ENCODE data around the gene FGF6. TPM values are rescaled to one million over a fixed set of nuclear protein-coding genes. Genes with fewer than 3 reads are reported as not detected.
"Not testable (repeated sequence)": the region's sequence is repeated elsewhere in the genome, so short reads cannot be mapped to it uniquely, and the experiment has no call there.

Gene FGF6
- total RNA-seq, 1 donor from 2014 or later = not detected

DNA sequence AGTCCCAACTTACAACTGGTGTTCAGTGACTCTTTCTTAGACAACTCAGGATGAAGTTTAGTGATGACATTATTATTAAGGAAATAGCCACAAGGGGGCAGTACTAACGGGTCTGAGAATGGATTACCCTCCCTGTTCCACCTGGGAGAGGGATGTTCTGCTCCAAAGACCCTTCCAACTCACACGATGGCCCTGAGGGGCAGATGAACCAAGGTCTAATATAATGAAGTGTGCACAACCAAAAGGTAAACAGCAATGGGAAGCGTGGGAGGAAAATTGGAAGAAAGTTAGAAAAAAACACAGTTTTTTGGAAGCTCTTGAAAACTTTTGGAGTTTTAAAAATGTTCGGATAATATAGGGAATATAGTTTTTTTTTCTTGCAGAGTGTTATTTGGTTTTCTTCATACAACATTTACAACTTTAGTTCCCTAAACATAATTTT, 24.0 kb downstream of the FGF6 start:
- intact Hi-C loops (cut with micrococcal nuclease) = loop anchor here (1.0 to 5.0 kb wide), 2 partner anchors 86 to 106 kb away; no protein-coding TSS in a partner anchor

DNA sequence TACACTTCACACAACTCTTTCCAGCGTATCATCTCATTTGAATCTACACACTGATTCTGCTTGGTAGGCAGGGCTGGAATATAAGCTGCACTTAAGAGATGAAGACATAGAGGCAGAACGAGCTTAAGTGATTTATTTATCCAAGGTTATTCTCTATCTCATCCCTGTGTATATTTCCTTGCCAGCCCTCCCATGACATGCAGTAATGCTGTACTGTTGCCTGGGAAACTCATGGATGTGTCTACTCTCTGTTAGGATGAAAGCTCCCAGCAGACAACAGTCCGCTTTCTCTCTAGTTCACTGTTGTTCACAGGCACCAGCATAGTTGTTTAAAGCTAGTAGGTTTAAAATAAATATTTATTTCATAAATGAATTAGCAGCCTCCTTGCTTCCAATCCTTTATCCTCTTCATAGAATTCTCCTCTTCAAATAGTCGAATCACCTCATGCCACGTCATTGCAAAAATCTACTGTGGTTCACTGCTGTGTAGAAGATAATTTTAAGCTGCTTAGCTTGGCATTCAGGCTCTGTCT, 25.4 kb downstream of the FGF6 start:
- intact Hi-C loops (cut with micrococcal nuclease) = loop anchor here (5.0 kb wide), 1 partner anchor 87 kb away; no protein-coding TSS in a partner anchor

DNA sequence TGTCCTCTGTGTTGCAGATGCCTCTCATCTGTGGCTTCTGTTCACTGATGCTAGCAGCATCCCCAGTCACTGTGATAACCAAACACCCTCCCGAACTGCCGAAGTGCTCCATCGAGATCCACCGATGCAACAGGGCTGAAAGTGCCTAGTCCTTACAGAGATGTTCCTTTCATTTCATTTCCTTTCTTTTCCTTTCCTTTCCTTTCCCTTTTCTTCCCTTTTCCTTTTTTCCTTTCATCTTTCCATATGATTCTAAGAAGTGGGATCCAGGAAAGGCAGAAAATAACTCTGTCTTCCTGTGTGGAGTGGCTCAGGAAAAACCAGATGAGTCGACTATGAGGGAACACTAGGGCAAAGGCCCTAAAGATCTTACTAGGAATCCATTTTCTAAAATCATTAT, 26.7 kb downstream of the FGF6 start:
- intact Hi-C loops (cut with micrococcal nuclease) = no loop called here

DNA sequence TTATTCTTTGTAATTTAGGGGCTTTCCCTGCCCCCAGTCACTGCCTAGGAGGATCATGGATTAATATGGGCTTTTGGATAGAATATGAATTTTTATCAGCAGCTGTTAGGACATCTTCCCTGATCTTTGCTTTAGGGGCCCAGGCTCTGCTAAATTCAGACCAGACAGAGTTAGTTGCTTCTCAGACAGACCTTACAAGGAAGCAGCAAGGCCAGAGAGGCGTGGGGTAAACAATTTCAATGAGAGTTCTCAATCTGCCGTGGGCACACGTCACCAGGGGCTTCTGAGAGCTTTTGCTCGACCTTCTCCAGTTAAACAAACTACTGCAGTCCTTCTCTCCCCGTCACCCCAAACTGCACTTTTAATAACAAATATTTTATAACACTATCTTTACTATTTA, 27.7 kb downstream of the FGF6 start:
- intact Hi-C loops (cut with micrococcal nuclease) = no loop called here

DNA sequence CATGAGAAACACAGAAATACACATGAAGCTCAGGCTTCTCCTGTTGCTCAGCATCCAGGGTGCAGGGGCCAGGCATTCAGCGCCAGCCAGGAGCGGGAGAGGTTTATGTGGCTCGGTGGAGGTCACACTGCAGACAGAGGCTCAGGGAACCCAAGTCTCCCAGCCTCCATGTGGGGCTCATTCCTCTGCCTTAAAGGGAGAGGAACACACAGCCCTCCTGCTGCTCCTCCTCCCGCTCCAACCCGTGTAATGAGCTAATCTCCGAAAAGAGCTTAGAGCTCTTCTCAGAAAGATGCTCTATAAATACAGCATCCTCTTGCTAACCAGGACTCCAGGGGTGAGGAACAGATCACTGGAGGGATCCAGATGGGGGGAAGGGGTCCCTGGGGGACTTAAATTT, 28.2 kb downstream of the FGF6 start:
- intact Hi-C loops (cut with micrococcal nuclease) = no loop called here

DNA sequence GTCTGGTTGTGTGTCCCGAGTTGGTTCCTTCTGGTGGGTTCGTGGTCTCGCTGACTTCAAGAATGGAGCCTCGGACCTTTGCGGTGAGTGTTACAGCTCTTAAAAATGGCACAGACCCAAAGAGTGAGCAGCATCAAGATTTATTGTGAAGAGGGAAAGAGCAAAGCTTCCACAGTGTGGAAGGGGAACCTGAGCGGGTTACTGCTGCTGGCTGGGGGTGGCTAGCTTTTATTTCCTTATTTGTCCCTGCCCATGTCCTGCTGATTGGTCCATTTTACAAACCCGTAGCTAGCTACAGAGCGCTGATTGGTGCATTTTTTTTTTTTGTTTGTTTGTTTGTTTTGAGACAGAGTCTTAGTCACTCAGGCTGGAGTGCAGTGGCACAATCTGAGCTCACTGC, 29.3 kb downstream of the FGF6 start:
- intact Hi-C loops (cut with micrococcal nuclease) = no loop called here

DNA sequence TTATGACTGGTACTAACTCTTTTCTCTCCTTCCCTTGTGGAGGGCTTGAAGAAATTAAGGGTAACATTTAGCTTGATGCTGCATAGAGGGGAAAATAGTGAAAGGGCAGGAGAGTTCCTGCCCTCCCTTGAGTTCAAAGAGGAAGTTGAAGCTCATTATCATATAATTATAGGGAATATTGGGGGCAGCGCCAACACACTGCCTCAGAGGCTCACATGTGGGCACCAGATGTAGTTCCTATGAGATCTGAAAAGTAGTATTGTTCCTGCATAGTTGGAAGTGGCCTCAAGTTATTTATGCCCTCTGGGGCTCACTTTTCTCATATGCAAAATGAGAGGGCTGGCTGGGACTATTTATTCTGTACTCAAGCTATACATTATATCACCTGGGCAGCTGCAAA, 33.1 kb downstream of the FGF6 start:
- intact Hi-C loops (cut with micrococcal nuclease) = no loop called here

DNA sequence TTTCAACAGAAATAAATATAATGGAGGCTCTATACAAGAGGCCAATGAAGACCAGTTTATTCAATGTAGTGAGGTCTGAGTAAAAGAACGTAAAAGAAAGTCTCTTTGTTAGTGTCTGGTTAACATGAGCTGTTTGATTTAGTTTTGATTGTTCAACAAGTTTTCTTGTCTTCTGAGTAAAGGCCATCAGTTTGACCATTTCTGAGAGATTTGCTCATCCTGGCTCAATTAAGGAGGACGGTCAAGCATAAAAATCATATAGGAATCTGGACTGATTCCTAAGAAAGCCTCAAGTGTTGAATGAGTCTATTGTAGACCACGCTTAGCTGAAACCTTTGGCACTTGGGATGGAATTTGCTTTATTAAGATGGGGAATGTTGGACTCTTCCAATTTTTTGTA, 33.6 kb downstream of the FGF6 start:
- intact Hi-C loops (cut with micrococcal nuclease) = no loop called here

DNA sequence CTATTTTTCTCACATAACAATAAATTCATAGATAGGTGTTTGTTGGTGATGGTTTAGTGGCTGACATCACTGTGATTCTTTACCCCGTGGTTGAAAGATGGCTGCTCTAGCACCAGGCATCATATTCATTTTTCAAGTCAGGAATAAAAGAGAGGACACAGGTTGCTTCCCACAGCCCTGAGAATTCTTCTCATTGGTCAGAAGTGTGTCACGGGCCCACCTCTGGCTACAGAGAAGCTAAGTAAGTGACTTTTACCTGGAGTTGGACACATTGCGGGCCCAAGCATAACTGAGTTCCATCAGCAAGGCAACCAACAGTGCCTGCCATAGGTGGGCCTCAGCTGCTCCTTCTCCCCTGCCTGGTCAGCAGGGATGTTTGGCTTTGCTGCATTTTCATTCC, 38.5 kb downstream of the FGF6 start:
- intact Hi-C loops (cut with micrococcal nuclease) = no loop called here

DNA sequence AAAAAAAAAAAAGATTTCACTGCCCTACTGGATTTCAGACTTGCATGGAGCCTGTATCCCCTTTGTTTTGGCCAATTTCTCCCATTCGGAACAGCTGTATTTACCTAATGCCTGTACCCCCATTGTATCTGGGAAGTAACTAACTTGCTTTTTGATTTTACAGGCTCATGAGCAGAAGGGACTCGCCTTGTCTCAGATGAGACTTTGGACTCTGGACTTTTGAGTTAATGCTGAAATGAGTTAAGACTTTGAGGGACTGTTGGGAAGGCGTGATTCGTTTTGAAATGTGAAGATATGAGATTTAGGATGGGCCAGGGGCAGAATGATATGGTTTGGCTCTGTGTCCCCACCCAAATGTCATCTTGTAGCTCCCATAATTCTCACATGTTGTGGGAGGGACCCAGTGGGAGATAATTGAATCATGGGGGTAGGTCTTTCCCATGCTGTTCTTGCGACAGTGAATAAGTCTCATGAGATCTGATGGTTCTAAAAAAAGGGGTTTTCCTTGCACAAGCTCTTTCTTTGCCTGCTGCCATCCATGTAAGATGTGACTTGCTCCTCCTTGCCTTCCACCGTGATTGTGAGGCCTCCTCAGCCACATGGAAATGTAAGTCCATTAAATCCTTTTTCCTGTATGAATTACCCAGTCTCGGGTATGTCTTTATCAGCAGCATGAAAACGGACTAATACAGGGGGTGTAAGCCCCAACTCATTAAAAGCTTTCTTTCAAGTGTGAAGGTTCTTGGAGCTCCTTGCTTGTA, 40.6 kb downstream of the FGF6 start:
- intact Hi-C loops (cut with micrococcal nuclease) = not testable (repeated sequence)

DNA sequence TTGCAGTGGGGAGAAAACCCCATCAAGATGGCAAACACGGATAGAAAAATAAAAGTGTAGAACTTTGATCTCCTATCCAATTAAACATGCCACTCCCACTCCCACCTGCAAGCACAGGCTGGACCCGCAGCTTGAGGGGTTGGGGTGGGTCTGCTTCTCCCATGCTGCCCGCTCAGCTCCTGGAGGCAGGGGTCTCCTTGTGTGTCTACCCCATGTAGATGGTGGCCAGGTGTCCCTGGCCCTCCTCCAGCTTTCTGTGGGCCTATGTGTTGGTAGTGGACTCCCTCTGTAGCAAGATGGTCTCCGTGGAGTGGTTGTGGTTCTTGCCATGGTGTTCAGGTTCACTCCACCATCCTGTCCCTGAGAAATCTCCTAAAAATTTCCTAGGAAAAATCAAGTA, 42.6 kb downstream of the FGF6 start:
- intact Hi-C loops (cut with micrococcal nuclease) = no loop called here

DNA sequence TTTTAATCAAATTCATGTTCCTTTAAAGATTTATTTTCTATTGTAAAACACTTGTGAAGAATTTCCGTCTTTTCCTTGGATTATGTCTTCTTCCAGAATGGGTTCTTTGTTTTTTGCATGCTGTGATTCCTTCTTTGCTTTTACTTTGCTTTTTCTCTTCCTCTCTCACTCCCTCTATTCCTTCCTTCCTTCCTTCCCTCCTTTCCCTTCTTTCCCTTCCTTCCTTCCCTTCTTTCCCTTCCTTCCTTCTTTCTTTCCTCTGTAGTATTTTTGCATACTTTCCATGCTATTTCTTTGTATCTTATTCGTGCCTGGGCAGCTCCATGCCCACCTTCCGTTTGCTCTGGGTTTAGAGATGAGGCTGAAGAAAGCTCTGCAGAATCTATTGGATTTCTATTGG, 44.5 kb downstream of the FGF6 start:
- intact Hi-C loops (cut with micrococcal nuclease) = no loop called here

DNA sequence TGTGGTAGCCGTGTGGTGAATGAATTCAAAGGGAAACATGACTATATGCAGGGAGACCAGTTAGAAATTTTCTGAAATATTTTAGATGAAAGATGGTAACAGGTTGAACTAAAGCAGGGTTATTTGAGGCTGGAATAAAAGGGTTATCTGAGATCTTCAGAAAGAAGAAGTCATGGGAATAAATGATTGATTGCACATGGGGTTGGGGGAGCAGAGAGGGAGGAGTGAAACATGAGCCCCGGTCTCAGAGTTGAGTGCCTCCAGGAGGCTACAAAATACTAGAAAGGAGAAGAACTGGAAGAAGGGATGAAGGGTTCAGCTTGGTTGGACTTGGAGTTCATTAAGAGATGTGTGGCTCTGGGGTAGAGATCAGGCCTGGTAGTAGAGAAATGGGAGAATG, 49.8 kb downstream of the FGF6 start:
- intact Hi-C loops (cut with micrococcal nuclease) = no loop called here

DNA sequence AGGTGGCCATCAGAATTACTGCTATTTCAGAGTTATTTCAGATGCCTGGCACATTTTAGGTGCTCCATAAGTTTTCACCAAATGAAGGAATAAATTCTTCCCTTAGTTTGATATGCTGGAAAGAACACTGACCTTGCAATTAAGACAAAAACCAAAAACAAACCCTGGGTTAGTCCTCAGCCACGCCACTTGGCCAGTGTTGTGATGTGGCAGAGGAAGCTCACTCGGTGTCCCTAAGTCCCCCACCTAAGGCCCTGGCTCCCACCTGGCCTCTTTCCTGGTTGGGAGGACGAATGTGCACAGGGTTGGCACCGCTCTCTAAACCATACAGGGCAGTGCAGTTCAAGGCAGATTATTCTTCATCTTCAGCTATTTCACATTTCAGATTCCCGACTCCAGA, 52.4 kb downstream of the FGF6 start:
- intact Hi-C loops (cut with micrococcal nuclease) = no loop called here

DNA sequence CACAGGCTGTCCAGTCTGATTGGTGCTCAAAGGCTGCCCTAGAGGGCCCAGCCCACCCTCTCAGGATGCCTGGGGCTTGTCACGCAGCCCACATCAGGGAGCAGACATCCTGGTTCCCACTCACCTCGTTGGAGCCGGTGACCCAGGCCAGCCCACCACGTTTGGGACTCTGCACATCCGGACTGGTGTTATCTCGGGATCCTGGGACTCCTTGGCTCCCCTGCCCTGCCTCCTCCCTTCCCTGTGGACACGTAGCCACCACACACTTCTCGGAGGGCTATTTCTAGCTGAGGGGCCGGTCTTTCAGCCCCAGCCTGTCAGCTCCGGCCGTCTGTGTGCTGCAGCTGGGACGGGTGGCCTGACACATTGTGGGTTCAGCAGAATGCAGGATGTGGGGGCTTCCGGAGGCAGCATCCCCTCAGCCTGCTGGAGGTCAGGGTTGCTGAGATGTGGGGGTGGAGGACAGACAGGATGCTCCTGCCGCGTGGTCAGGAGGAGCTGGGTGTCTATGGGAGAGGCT, 53.3 kb downstream of the FGF6 start:
- intact Hi-C loops (cut with micrococcal nuclease) = no loop called here

DNA sequence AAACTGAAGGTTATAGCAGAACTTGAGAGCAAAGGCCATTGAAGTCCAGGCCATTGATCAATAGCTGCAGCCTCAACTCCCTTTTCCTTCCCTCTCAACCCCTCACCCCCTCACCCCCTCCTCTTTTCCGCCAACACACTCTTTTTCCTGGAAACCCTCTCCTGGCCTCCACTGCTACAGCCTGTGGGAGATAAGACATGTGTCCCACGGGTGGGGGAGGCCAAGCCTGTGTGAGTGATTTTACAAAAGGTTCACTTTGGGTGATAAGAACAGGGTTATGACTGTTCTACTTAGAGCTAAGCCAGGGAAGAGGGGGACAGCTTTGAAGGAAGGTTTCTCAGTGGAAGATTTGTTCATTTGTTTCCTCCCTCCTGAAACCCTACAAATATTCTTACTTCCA, 57.0 kb downstream of the FGF6 start:
- intact Hi-C loops (cut with micrococcal nuclease) = no loop called here

DNA sequence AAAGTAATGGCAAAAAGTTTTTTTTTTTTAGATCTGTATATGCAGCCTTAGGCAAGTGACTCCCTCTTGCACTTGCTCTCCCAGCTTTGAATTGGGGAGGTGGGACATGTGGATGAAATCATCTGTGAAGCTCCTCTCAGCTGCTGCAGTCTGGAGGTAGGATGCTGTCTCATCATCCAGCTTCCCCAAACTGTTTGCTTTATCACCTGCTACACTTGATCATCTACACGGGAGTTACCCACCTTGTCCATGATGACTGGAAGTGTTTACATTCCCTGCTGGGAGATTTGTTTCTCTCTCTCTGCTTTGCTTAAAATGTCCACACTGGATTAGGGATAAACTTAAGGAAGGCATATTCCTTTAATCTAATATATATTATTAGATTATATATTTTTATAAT, 57.6 kb downstream of the FGF6 start:
- intact Hi-C loops (cut with micrococcal nuclease) = no loop called here

DNA sequence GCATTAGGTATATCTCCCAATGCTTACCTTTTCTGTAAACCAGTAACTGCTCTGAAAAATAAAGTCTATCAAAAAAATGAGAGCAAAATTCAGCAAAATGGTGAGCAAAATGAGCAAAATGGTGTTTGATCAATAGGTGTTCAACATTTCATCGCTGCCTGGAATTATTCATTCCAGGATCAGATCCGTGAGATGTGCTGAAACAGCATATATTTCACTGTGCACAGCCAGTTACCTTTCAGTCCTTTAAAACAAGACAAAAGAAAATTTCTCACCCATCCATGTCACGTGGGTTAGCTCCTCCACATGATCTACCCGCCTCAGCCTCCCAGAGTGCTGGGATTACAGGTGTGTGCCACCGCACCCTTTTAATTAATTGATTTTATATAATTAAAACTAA, 58.0 kb downstream of the FGF6 start:
- intact Hi-C loops (cut with micrococcal nuclease) = no loop called here

DNA sequence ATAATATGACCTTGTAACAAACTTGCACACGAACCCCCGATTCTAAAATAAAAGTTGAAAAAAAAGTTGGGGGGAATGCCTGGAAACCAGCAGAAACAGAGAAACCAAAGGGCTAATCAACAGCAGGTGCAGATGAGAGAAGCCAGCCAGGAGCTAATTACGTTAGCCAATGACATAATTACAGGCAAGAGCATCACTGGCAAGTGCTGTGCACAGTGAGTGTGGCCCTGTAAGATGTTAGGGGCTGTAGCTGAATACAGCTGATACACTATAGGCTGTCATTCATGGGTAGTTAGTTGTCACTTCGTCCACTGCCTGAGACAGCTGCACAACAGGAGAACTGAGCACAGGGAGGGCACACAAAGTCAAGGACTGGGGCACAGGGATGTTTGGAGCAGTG, 58.8 kb downstream of the FGF6 start:
- intact Hi-C loops (cut with micrococcal nuclease) = no loop called here
